ENCODE measurements around the gene TANGO2. TPM values are rescaled to one million over a fixed set of nuclear protein-coding genes. Genes with fewer than 3 reads are reported as not detected.

TANGO2 gene
- polyA plus RNA-seq, 4 donors: 12.2 to 15.2 (median 12.8) TPM

GRCh38 chr22:19994851-19995610 lies 25.9 kb upstream of the TANGO2 start:
- DNase-seq (ENCODE audit: low read depth in 4 of 4, low spot score in 2 of 4): no peak

GRCh38 chr22:19995611-19996339 lies 25.1 kb upstream of the TANGO2 start:
- no peak for DNase-seq (ENCODE audit: low read depth in 4 of 4, low spot score in 2 of 4)

GRCh38 chr22:19996694-19997384 lies 24.1 kb upstream of the TANGO2 start:
- no peak for DNase-seq (ENCODE audit: low read depth in 4 of 4, low spot score in 2 of 4)

- DNase-seq (ENCODE audit: low read depth in 4 of 4, low spot score in 2 of 4): no peak
These were observed 23.2 kb upstream of the TANGO2 start for GRCh38 chr22:19997561-19998231.

- no peak for DNase-seq (ENCODE audit: low read depth in 4 of 4, low spot score in 2 of 4)
These were observed 22.5 kb upstream of the TANGO2 start for GRCh38 chr22:19998232-19998951.

- DNase-seq (ENCODE audit: low read depth in 4 of 4, low spot score in 2 of 4): no peak
These were observed 21.7 kb upstream of the TANGO2 start for GRCh38 chr22:19998991-19999820.

- no peak for DNase-seq (ENCODE audit: low read depth in 4 of 4, low spot score in 2 of 4)
These were observed 20.4 kb upstream of the TANGO2 start for GRCh38 chr22:20000246-20001081.

- no peak for DNase-seq (ENCODE audit: low read depth in 4 of 4, low spot score in 2 of 4)
These were observed 19.8 kb upstream of the TANGO2 start for GRCh38 chr22:20001082-20001638.

- DNase-seq (ENCODE audit: low read depth in 4 of 4, low spot score in 2 of 4): no peak
These were observed 18.8 kb upstream of the TANGO2 start for GRCh38 chr22:20002128-20002527.

- DNase-seq (ENCODE audit: low read depth in 4 of 4, low spot score in 2 of 4): no peak
These were observed 18.3 kb upstream of the TANGO2 start for GRCh38 chr22:20002636-20003035.

- no peak for DNase-seq (ENCODE audit: low read depth in 4 of 4, low spot score in 2 of 4)
These were observed 17.6 kb upstream of the TANGO2 start for GRCh38 chr22:20003304-20003703.

GRCh38 chr22:20004464-20004863 lies 16.4 kb upstream of the TANGO2 start:
- no peak for DNase-seq (ENCODE audit: low read depth in 4 of 4, low spot score in 2 of 4)

GRCh38 chr22:20008221-20008995 lies 12.5 kb upstream of the TANGO2 start:
- DNase-seq (ENCODE audit: low read depth in 4 of 4, low spot score in 2 of 4): no peak

GRCh38 chr22:20009018-20009491 lies 11.9 kb upstream of the TANGO2 start:
- no peak for DNase-seq (ENCODE audit: low read depth in 4 of 4, low spot score in 2 of 4)

- DNase-seq (ENCODE audit: low read depth in 4 of 4, low spot score in 2 of 4): no peak
These were observed 11.2 kb upstream of the TANGO2 start for GRCh38 chr22:20009582-20010306.

- DNase-seq (ENCODE audit: low read depth in 4 of 4, low spot score in 2 of 4): no peak
These were observed 10.4 kb upstream of the TANGO2 start for GRCh38 chr22:20010307-20011122.
